Osteocyte (in vitro differentiated cells): Measurements from ENCODE around the gene RABGAP1. TPM values are rescaled to one million over a fixed set of nuclear protein-coding genes. Genes with fewer than 3 reads are reported as not detected.
A peak's percentile ranks its signal among the peaks of the same experiment; 100 is the strongest.

Source experiments
- DNase-seq: peaks from one replicate; pipeline ENCODE4 v3.0.0; 2021; ENCODE audit warnings: mixed read lengths; ENCODE audit not compliant: unreplicated experiment; ENCODE audit errors: extremely low spot score
- H3K27ac Mint-ChIP-seq: one replicate; pipeline ENCODE4 v1.8.0; 2021; ENCODE audit warnings: mild to moderate bottlenecking, mixed read lengths; ENCODE audit not compliant: unreplicated experiment
- H3K27me3 Mint-ChIP-seq: one replicate; pipeline ENCODE4 v1.8.0; 2021; ENCODE audit warnings: mixed read lengths; ENCODE audit not compliant: unreplicated experiment
- H3K36me3 Mint-ChIP-seq: one replicate; pipeline ENCODE4 v1.8.0; 2021; ENCODE audit warnings: mixed read lengths; ENCODE audit not compliant: unreplicated experiment
- H3K4me1 Mint-ChIP-seq: one replicate; pipeline ENCODE4 v1.8.0; 2021; ENCODE audit warnings: mixed read lengths; ENCODE audit not compliant: unreplicated experiment
- H3K4me3 Mint-ChIP-seq: one replicate; pipeline ENCODE4 v1.8.0; 2021; ENCODE audit warnings: mild to moderate bottlenecking, moderate library complexity, mixed read lengths; ENCODE audit not compliant: unreplicated experiment
- H3K9me3 Mint-ChIP-seq: one replicate; pipeline ENCODE4 v1.8.0; 2021; ENCODE audit warnings: mixed read lengths; ENCODE audit not compliant: unreplicated experiment
- CTCF ChIP-seq: fragments of 200-600 bp; sonication (generic); IDR thresholded peaks from 2 replicates; pipeline ENCODE4 v1.5.0; 2021; ENCODE audit warnings: antibody characterized with exemption, mild to moderate bottlenecking, moderate library complexity
- total RNA-seq: library from RNA; stranded (reverse); gene quantifications from 2 replicates; pipeline ENCODE4 v1.2.1, GENCODE V29; 2021

RABGAP1 gene
- total RNA-seq, 1 donor from 2014 or later, result 88.4 TPM

GRCh38 chr9:123073441-123073840 is 132.6 kb downstream of the RABGAP1 start:
- H3K4me3 Mint-ChIP-seq, result no peak overlapping the region

GRCh38 chr9:123073991-123074422 is 133.2 kb downstream of the RABGAP1 start:
- Mint-ChIP-seq H3K4me3 (peak overlapping the region; percentile 14), H3K36me3 (peaks cover 49% of the 10 kb centered on the region), H3K27ac (peak overlapping the region; percentile 88), H3K4me1 (peaks cover 60% of the 10 kb centered on the region), H3K9me3 (no peaks in the 10 kb centered on the region), H3K27me3 (no peaks in the 10 kb centered on the region)
- no peak for DNase-seq
- TF ChIP-seq CTCF, result peak; percentile 23

More at GRCh38 chr9:123073441-123073840, 132.6 kb downstream of the RABGAP1 start:
- Mint-ChIP-seq H3K36me3 (peaks cover 44% of the 10 kb centered on the region), H3K27me3 (no peaks in the 10 kb centered on the region), H3K27ac (peak overlapping the region; percentile 88), H3K9me3 (no peaks in the 10 kb centered on the region), H3K4me1 (peaks cover 66% of the 10 kb centered on the region)
- DNase-seq, result no peak
- TF ChIP-seq CTCF, result no peak

GRCh38 chr9:123074628-123075027 is 133.8 kb downstream of the RABGAP1 start:
- DNase-seq, result no peak
- Mint-ChIP-seq H3K9me3 (no peaks in the 10 kb centered on the region), H3K4me1 (peaks cover 56% of the 10 kb centered on the region), H3K4me3 (no peak overlapping the region), H3K36me3 (peaks cover 53% of the 10 kb centered on the region), H3K27me3 (no peaks in the 10 kb centered on the region), H3K27ac (peak overlapping the region; percentile 88)
- no peak for TF ChIP-seq CTCF

- Mint-ChIP-seq H3K4me3 (no peak overlapping the region), H3K4me1 (peaks cover 42% of the 10 kb centered on the region), H3K27ac (peak overlapping the region; percentile 14), H3K9me3 (no peaks in the 10 kb centered on the region), H3K27me3 (no peaks in the 10 kb centered on the region), H3K36me3 (peaks cover 46% of the 10 kb centered on the region)
- TF ChIP-seq CTCF, result no peak
- DNase-seq, result no peak
Measured at GRCh38 chr9:123080444-123080843, 139.6 kb downstream of the RABGAP1 start.

GRCh38 chr9:123081824-123082223 is 141.0 kb downstream of the RABGAP1 start:
- no peaks in the 10 kb centered on the region for H3K27me3 Mint-ChIP-seq
- no peaks in the 10 kb centered on the region for H3K9me3 Mint-ChIP-seq
- DNase-seq, result no peak
- H3K27ac Mint-ChIP-seq, result peak overlapping the region; percentile 50
- H3K36me3 Mint-ChIP-seq, result peaks cover 48% of the 10 kb centered on the region
- H3K4me1 Mint-ChIP-seq, result peaks cover 38% of the 10 kb centered on the region
- no peak overlapping the region for H3K4me3 Mint-ChIP-seq
- peak; percentile 70 for TF ChIP-seq CTCF
